Mononuclear cell (primary cell): ENCODE data around the gene GSDME. TPM values are rescaled to one million over a fixed set of nuclear protein-coding genes. Genes with fewer than 3 reads are reported as not detected.

Source experiments
- H3K27me3 ChIP-seq: 2 replicates; pipeline ENCODE4 v1.6.0; 2011; ENCODE audit warnings: low read length, control low read depth; ENCODE audit not compliant: insufficient read depth
- H3K4me1 ChIP-seq: 2 replicates; pipeline ENCODE4 v1.5.1; 2011; ENCODE audit warnings: mild to moderate bottlenecking, low read length, control low read depth; ENCODE audit not compliant: insufficient read depth
- H3K4me3 ChIP-seq: 2 replicates; pipeline ENCODE4 v1.5.1; 2011; ENCODE audit warnings: mild to moderate bottlenecking, low read length, moderate library complexity
- H3K9me3 ChIP-seq: 2 replicates; pipeline ENCODE4 v1.5.1; 2011; ENCODE audit warnings: low read depth, mild to moderate bottlenecking, control low read depth, low read length
- total RNA-seq: library from RNA; depleted of rRNA; stranded (reverse); fragments of >200 nt; gene quantifications from one replicate; pipeline ENCODE4 v1.2.3, GENCODE V29; 2012

GSDME gene
- total RNA-seq, 1 donor: 0.84 TPM

- H3K4me3 ChIP-seq: no peak overlapping the region
- H3K9me3 ChIP-seq: no peaks in the 10 kb centered on the region
- H3K27me3 ChIP-seq: no peaks in the 10 kb centered on the region
- H3K4me1 ChIP-seq: no peaks in the 10 kb centered on the region
These were observed 56.6 kb downstream of the GSDME start for GRCh38 chr7:24700521-24701260.

- no peak overlapping the region for H3K4me3 ChIP-seq
- H3K4me1 ChIP-seq: no peaks in the 10 kb centered on the region
- no peaks in the 10 kb centered on the region for H3K9me3 ChIP-seq
- H3K27me3 ChIP-seq: no peaks in the 10 kb centered on the region
These were observed 58.6 kb downstream of the GSDME start for GRCh38 chr7:24698531-24699266.

GRCh38 chr7:24697416-24697815 is 59.8 kb downstream of the GSDME start:
- Histone ChIP-seq H3K27me3 (no peaks in the 10 kb centered on the region), H3K9me3 (no peaks in the 10 kb centered on the region), H3K4me1 (no peaks in the 10 kb centered on the region), H3K4me3 (no peak overlapping the region)

GRCh38 chr7:24692592-24692991 is 64.7 kb downstream of the GSDME start:
- H3K4me1 ChIP-seq: no peaks in the 10 kb centered on the region
- H3K4me3 ChIP-seq: no peak overlapping the region
- no peaks in the 10 kb centered on the region for H3K27me3 ChIP-seq
- no peaks in the 10 kb centered on the region for H3K9me3 ChIP-seq

GRCh38 chr7:24690251-24690650 is 67.0 kb downstream of the GSDME start:
- no peaks in the 10 kb centered on the region for H3K4me1 ChIP-seq
- H3K27me3 ChIP-seq: no peaks in the 10 kb centered on the region
- no peak overlapping the region for H3K4me3 ChIP-seq
- H3K9me3 ChIP-seq: no peaks in the 10 kb centered on the region

GRCh38 chr7:24685708-24686107 is 71.6 kb downstream of the GSDME start:
- Histone ChIP-seq H3K9me3 (no peaks in the 10 kb centered on the region), H3K4me1 (no peaks in the 10 kb centered on the region), H3K27me3 (no peaks in the 10 kb centered on the region), H3K4me3 (no peak overlapping the region)

- H3K4me1 ChIP-seq: no peaks in the 10 kb centered on the region
- no peaks in the 10 kb centered on the region for H3K27me3 ChIP-seq
- H3K4me3 ChIP-seq: no peak overlapping the region
- H3K9me3 ChIP-seq: no peaks in the 10 kb centered on the region
These were observed 86.5 kb downstream of the GSDME start for GRCh38 chr7:24670782-24671181.

GRCh38 chr7:24669971-24670591 is 87.2 kb downstream of the GSDME start:
- no peaks in the 10 kb centered on the region for H3K4me1 ChIP-seq
- no peaks in the 10 kb centered on the region for H3K9me3 ChIP-seq
- no peaks in the 10 kb centered on the region for H3K27me3 ChIP-seq
- no peak overlapping the region for H3K4me3 ChIP-seq

GRCh38 chr7:24668927-24669635 is 88.2 kb downstream of the GSDME start:
- Histone ChIP-seq H3K4me1 (no peaks in the 10 kb centered on the region), H3K27me3 (no peaks in the 10 kb centered on the region), H3K4me3 (no peak overlapping the region), H3K9me3 (no peaks in the 10 kb centered on the region)

GRCh38 chr7:24665564-24666294 is 91.5 kb downstream of the GSDME start:
- H3K4me1 ChIP-seq: no peaks in the 10 kb centered on the region
- H3K27me3 ChIP-seq: no peaks in the 10 kb centered on the region
- H3K4me3 ChIP-seq: no peak overlapping the region
- H3K9me3 ChIP-seq: no peaks in the 10 kb centered on the region

GRCh38 chr7:24660546-24660945 is 96.7 kb downstream of the GSDME start:
- H3K9me3 ChIP-seq: no peaks in the 10 kb centered on the region
- H3K27me3 ChIP-seq: no peaks in the 10 kb centered on the region
- no peak overlapping the region for H3K4me3 ChIP-seq
- H3K4me1 ChIP-seq: no peaks in the 10 kb centered on the region

GRCh38 chr7:24659505-24659904 is 97.8 kb downstream of the GSDME start:
- Histone ChIP-seq H3K4me3 (no peak overlapping the region), H3K27me3 (no peaks in the 10 kb centered on the region), H3K9me3 (no peaks in the 10 kb centered on the region), H3K4me1 (no peaks in the 10 kb centered on the region)

- H3K4me1 ChIP-seq: peaks cover 6% of the 10 kb centered on the region
- H3K4me3 ChIP-seq: no peak overlapping the region
- H3K9me3 ChIP-seq: no peaks in the 10 kb centered on the region
- H3K27me3 ChIP-seq: no peaks in the 10 kb centered on the region
These were observed 99.3 kb downstream of the GSDME start for GRCh38 chr7:24657980-24658379.

- Histone ChIP-seq H3K4me3 (no peak overlapping the region), H3K9me3 (no peaks in the 10 kb centered on the region), H3K4me1 (peaks cover 6% of the 10 kb centered on the region), H3K27me3 (no peaks in the 10 kb centered on the region)
These were observed 100.7 kb downstream of the GSDME start for GRCh38 chr7:24656608-24657007.
